DMS153 treated with DMSO at 0.1 percent for 48 hours (cell line): Measurements from ENCODE around the gene SVOPL.

ENCODE experiments used
- DNase-seq: peaks from one replicate; lab custom pipeline; 2025; ENCODE audit not compliant: unreplicated experiment; lab: John Stamatoyannopoulos, UW

SVOPL gene

DNA sequence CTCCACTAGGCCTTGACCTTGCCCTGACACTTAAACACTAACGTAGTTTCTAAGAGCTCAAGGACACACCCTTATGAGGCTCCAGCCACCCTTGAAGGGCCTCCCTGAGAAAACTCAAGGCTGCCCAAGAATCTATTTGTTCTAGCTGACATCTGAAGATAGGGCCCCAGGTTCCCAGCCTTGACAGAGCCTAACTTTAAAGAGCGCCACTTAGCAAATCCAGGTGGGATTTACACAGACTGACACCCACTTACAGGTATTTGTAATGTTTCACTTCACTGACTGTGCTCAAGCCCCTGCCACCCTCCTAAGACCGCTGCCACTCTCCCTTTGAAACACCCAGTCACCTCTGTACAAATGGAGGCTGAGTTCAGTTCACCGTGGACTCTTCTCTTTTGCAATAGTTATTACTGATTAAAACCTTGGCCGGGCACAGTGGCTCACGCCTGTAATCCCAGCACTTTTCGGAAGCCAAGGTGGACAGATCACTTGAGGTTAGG, 90.4 kb downstream of the SVOPL start:
- no peak for DNase-seq

DNA sequence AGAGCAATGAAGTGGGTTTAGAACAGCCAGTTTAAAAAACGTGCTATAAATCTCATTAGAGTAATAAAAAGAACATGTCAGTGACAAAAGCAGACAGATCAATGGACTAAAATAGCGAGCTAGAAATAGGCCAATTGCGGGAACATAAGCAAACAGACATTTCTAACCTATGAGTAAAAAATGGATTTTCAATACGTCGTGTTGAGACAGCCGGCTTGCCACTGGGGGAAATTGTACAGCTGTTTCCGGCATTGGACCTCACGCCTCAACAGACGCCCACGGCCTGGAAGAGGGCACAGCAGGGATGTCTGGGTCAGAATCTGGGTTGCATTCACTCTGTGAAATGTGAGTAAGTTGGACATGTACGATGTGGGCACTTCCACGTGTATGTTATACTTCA, 92.9 kb downstream of the SVOPL start:
- no peak for DNase-seq

GRCh38 chr7:138607216-138608126, 93.7 kb downstream of the SVOPL start:
- DNase-seq, result no peak

DNA sequence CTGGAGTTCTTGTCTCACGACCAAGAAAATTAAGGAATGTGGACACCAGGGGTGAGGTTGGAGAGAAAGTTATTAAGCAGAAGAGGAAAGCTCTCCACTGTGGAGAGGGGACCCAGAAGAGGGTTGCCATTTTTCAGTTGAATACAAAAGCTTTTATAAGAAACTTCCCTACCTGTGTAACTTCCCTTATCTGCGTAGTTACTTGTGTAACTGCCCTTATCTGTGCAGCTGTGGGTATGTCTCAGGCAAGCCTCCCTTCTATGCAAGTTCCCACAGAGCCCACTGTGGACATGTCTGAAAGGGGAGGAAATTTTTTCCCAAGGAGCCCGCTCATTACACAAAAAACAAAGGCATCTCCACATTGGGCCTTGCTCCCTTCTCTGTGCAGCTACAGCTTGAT, 94.9 kb downstream of the SVOPL start:
- no peak for DNase-seq

DNA sequence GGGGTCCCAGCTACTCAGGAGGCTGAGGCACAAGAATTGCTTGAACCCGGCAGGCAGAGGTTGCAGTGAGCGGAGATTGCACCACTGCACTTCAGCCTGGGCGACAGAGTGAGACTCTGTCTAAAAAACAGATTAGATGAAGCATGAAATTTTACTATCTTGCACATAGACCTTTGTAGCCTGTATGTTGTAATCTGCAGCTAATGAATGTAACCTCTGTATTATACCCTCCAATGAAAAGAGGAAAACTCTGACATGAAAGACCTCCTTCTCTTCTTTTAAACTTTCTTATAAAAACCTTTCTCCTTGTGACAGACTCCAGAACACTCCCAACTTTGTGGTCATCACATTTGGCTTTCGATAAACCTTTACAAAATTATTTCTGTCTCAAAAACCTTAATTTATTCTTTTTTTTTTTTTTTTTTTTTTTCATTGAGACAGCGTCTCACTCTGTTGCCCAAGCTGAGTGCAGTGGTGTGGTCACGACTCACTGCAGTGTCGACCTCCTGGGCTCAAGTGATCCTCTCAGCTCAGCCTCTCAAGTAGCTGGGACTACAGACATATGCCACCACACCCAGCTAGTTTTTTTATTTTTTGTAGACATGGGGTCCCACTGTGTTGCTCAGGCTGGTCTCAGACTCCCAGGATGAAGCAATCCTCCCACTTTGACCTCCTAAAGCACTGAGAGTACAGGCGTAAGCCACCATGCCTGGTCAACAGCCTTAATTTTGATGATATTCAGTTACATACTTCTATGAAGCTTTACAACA, 97.4 kb downstream of the SVOPL start:
- no peak for DNase-seq

- no peak for DNase-seq
These were observed 98.7 kb downstream of the SVOPL start for GRCh38 chr7:138602451-138602850.

- DNase-seq, result no peak
These were observed 105.7 kb downstream of the SVOPL start for GRCh38 chr7:138595454-138595853.

DNA sequence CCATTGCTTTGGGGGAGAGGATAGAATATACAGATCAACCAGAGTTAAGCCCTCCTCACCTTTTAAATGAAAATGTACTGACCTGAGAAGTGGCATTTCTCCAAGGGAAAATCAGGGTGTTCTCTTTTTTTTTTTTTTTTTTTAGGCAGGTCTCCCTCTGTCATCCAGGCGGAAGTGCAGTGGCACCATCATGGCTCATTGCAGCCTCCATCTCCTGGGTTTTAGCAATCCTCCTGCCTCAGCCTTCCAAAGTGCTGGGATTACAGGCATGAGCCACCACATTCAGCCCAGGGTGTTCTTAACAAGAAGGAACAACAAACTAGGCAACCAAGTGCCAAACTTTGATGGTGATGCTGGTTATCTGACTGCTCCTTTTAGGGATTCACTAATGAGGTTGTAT, 111.0 kb downstream of the SVOPL start:
- no peak for DNase-seq

DNA sequence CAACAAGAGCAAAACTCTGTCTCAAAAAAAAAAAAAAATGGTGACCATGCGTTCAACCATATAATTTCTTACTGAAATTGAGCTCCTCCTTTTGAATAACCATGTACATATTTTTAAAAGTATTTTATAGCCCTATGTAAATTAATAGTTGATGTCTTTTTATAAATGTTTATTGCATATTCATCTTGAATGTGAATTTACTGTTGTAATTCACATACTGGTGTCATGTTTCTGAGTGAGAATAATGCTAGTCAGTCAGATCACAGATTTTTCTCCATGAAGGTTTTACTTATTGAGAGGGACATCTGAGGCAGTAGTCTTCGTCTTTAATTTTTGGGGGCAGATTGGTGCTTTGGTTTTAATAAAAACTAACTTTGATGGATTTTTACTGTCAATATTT, 112.2 kb downstream of the SVOPL start:
- no peak for DNase-seq

DNA sequence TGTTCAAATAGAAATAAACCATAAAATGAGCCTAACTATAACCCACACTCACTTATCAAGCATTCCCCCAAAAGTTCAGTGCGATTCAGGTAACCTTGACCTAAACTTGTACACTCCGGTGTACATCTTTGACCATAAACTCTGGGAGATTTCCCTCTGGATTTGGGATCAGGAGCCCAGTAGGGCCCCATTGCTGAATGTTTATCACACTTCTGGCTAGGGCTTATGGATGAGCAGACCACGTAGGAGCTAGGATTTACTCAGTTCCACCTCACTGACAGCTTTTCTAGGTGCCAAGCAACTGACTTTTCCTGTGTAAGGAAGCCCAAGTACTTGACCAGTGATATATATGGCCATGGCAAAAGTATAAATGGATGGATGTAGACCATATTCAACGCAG, 113.7 kb downstream of the SVOPL start:
- DNase-seq, result no peak

DNA sequence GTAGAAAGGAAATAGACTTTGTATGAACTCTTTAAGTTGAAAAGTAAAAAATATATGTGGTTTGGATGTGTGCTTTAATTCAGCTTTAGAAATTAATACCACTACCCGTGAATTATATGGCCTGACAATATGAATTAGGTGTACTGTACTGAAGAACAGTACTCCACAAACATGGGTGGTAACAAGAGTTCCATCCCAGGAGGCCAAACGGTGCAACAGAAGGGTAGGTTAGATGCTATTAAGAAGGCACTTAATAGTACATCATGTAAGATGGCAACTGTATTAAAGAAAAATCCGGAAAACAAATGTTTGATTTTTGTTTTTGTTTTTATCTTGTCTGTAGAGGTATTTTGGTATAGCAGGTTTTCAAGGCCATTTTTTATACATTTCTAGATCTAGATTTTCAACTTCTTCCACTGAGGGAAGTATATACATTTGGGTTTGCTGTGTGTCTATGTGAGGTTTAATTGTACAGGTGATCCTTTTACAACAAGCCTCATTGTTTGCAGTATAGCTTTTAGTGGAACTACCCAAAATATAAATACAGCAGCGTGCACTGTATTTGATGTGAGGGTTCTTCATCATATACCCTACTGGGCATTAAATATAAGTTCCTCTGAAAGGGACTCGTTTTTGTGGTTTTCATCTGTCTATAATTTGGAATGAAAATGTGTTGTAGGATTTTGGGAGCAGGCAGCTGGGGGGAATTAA, 115.7 kb downstream of the SVOPL start:
- no peak for DNase-seq

- no peak for DNase-seq
These were observed 116.5 kb downstream of the SVOPL start for GRCh38 chr7:138584696-138585095.

DNA sequence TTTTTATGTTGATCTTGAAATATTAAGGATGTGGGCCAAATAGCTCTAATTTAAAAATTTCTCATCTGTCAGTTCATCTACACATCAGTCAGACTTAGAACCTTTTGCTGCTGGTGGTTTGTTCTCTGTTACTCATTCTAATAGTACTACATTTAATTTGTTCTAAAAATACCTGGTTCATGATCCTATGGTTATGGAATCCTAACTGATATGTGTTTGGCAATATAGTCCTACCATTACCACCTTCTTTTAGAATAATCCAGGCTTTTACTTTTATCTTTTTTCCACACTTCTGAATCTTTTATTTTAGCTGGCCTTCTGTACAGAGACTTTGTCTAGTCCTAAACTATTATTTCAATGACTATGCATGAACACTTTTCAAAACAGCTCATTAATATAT, 116.9 kb downstream of the SVOPL start:
- DNase-seq, result no peak

DNA sequence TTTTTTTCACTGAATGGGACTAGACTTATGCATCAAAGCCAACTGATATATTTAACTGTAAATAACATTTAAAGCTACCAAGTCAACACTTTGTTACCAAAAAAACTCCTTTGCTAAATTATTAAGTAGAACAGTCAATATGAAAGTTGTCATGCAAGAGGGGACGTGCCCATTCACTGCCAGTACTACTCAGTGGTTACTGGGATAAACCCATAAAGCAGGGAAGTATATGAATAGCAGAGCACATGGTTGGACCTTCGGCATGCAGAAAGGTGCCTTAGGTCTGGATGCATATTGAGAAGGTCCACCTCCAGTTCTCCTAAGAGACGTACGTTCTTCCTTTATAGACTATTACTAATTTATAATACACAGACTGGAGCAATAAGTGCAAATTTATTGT, 120.1 kb downstream of the SVOPL start:
- DNase-seq, result no peak

- no peak for DNase-seq
These were observed 121.5 kb downstream of the SVOPL start for GRCh38 chr7:138579671-138580070.

GRCh38 chr7:138579136-138579535, 122.0 kb downstream of the SVOPL start:
- no peak for DNase-seq

DNA sequence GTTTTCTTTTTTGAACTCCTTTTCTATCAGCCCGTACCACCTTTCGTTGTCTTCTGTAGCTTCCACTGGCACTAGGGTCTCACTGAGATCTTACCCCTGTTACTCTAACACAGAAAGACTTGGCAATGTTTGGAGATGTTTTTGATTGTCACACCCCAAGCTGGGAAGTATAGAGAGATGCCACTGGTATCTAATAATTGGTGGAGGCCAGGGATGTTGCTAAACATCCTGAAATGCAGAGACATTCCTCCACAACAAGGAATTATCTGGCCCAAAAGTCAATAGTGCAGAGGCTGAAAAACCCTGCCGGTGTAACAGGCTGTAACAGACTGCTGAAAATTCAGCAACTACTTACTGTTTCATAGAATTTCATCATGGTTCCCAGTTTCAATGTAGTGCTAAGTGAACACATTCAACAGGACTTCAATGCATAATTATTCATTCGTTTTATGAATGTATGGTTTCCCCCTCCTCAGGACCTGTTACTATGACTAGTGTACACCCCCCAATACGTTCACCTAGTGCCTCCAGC, 125.2 kb downstream of the SVOPL start:
- no peak for DNase-seq

GRCh38 chr7:138573741-138574140, 127.4 kb downstream of the SVOPL start:
- DNase-seq, result no peak

DNA sequence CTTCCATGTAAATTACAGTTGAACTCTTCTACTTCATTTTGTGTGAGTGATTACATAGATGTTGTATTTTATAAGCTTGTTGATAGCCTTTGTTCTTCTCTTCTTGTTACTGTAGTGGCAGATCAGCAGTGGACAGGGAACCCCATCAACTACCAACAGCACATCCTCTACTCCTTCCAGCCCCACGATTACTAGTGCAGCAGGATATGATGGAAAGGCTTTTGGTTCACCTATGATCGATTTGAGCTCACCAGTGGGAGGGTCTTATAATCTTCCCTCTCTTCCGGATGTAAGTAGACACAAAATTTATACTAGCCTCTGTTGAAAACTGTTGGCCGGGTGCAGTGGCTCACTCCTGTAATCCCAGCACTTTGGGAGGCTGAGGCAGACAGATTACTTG, 130.4 kb downstream of the SVOPL start:
- DNase-seq, result no peak

- DNase-seq, result no peak
These were observed 131.7 kb downstream of the SVOPL start for GRCh38 chr7:138569418-138569817.

GRCh38 chr7:138568655-138569054, 132.5 kb downstream of the SVOPL start:
- DNase-seq, result no peak
